IMR-90 (cell line): ENCODE measurements around the gene CALHM6. TPM values are rescaled to one million over a fixed set of nuclear protein-coding genes. Genes with fewer than 3 reads are reported as not detected.

Experiments used
- ATAC-seq: fragments of 200-7000 bp; cut with Tn5 transposase; 2 replicates; pipeline ENCODE4 v1.9.1; 2020; ENCODE audit warnings: low read depth, mild to moderate bottlenecking, moderate library complexity
- BruUV-seq: library from RNA; stranded (reverse); fragments of 400-500 nt; replicated peaks from 2 replicates; lab custom pipeline; 2021; lab: Mats Ljungman, UMichigan
- CTCF ChIA-PET: fragments of 300-600 bp; formaldehyde crosslinking; extraction: SDS; loops from one replicate; lab custom pipeline; 2021; ENCODE audit warnings: antibody characterized with exemption; lab: Yijun Ruan, JAX
- POLR2A ChIA-PET: fragments of 300-600 bp; sonication (Branson Sonifier 250); formaldehyde crosslinking; loops from one replicate; lab custom pipeline; 2022; ENCODE audit warnings: antibody characterized with exemption; ENCODE audit not compliant: unreplicated experiment; lab: Charles Lee
- DNase-seq: peaks from one replicate; pipeline ENCODE4 v3.0.0; 2013
- H2AFZ ChIP-seq: replicated peaks from 2 replicates; pipeline ENCODE3; 2013; ENCODE audit warnings: low read length, mild to moderate bottlenecking; ENCODE audit not compliant: poor library complexity
- H2AK5ac ChIP-seq: 2 replicates; pipeline ENCODE4 v1.6.1; 2013; ENCODE audit warnings: low read depth, low read length, inconsistent platforms
- H2AK9ac ChIP-seq: replicated peaks from 2 replicates; pipeline ENCODE3; 2013; ENCODE audit warnings: mild to moderate bottlenecking, low read depth, low read length, moderate library complexity; ENCODE audit not compliant: poor library complexity
- H2BK120ac ChIP-seq: 2 replicates; pipeline ENCODE4 v1.6.1; 2013; ENCODE audit warnings: low read depth, low read length, inconsistent platforms
- H2BK15ac ChIP-seq: 3 replicates; pipeline ENCODE4 v1.6.1; 2013; ENCODE audit warnings: low read depth, low read length, inconsistent platforms
- H2BK20ac ChIP-seq: 2 replicates; pipeline ENCODE4 v1.6.1; 2013; ENCODE audit warnings: low read depth, mild to moderate bottlenecking, inconsistent platforms, low read length, moderate library complexity
- H2BK5ac ChIP-seq: 2 replicates; pipeline ENCODE4 v1.6.1; 2013; ENCODE audit warnings: mild to moderate bottlenecking, low read depth, low read length, inconsistent platforms; ENCODE audit not compliant: poor library complexity, severe bottlenecking
- H3K14ac ChIP-seq: replicated peaks from 2 replicates; pipeline ENCODE4 v1.6.1; 2013; ENCODE audit warnings: low read depth, low read length, inconsistent platforms
- H3K18ac ChIP-seq: 2 replicates; pipeline ENCODE4 v1.6.1; 2013; ENCODE audit warnings: low read depth, low read length, control low read depth
- H3K23ac ChIP-seq: 2 replicates; pipeline ENCODE4 v1.6.1; 2013; ENCODE audit warnings: low read depth, low read length, inconsistent platforms
- H3K27ac ChIP-seq: 2 replicates; pipeline ENCODE4 v1.5.1; 2013; ENCODE audit warnings: mild to moderate bottlenecking, control low read depth, low read length; ENCODE audit not compliant: insufficient read depth
- H3K27me3 ChIP-seq: 2 replicates; pipeline ENCODE4 v1.6.1; 2013; ENCODE audit warnings: low read length; ENCODE audit not compliant: control insufficient read depth, insufficient read depth
- H3K36me3 ChIP-seq: 2 replicates; pipeline ENCODE4 v1.6.1; 2013; ENCODE audit warnings: low read length, mixed read lengths; ENCODE audit not compliant: control insufficient read depth, insufficient read depth
- H3K4ac ChIP-seq: 2 replicates; pipeline ENCODE4 v1.6.1; 2013; ENCODE audit warnings: low read depth, low read length, inconsistent platforms
- H3K4me1 ChIP-seq: 2 replicates; pipeline ENCODE4 v1.6.1; 2013; ENCODE audit warnings: low read length, mixed read lengths; ENCODE audit not compliant: control insufficient read depth, insufficient read depth
- H3K4me2 ChIP-seq: 2 replicates; pipeline ENCODE4 v1.6.1; 2013; ENCODE audit warnings: low read depth, mild to moderate bottlenecking, control low read depth, low read length, moderate library complexity
- H3K4me3 ChIP-seq: 2 replicates; pipeline ENCODE4 v1.5.1; 2013; ENCODE audit warnings: low read depth, mild to moderate bottlenecking, control low read depth, low read length, moderate library complexity; ENCODE audit not compliant: insufficient read depth
- H3K56ac ChIP-seq: 2 replicates; pipeline ENCODE4 v1.6.1; 2013; ENCODE audit warnings: low read length, inconsistent platforms; ENCODE audit not compliant: insufficient read depth; ENCODE audit errors: extremely low read depth
- H3K79me1 ChIP-seq, 2 experiments: 2 replicates each; pipeline ENCODE4 v1.6.1; 2013; ENCODE audit warnings: low read length in 2 of 2, inconsistent platforms in 1 of 2, low read depth in 1 of 2
- H3K9ac ChIP-seq: 2 replicates; pipeline ENCODE4 v1.6.1; 2013; ENCODE audit warnings: low read depth, low read length, control low read depth
- H3K9me1 ChIP-seq: 2 replicates; pipeline ENCODE4 v1.6.1; 2013; ENCODE audit warnings: low read length, inconsistent platforms; ENCODE audit not compliant: insufficient read depth
- H3K9me3 ChIP-seq: 2 replicates; pipeline ENCODE4 v1.6.1; 2013; ENCODE audit warnings: low read length; ENCODE audit not compliant: control insufficient read depth, insufficient read depth
- H4K20me1 ChIP-seq: 2 replicates; pipeline ENCODE4 v1.6.1; 2013; ENCODE audit warnings: low read length, inconsistent platforms; ENCODE audit not compliant: insufficient read depth
- H4K5ac ChIP-seq: 2 replicates; pipeline ENCODE4 v1.6.1; 2013; ENCODE audit warnings: mild to moderate bottlenecking, low read depth, low read length, control low read depth
- H4K8ac ChIP-seq, 2 experiments: 2 replicates each; pipeline ENCODE4 v1.6.1; 2013; ENCODE audit warnings: low read depth in 2 of 2, low read length in 2 of 2, control low read depth in 1 of 2, inconsistent platforms in 1 of 2
- H4K91ac ChIP-seq: 2 replicates; pipeline ENCODE4 v1.6.1; 2013; ENCODE audit warnings: low read depth, low read length, inconsistent platforms; ENCODE audit not compliant: insufficient read depth
- BHLHE40 ChIP-seq: fragments of 150-350 bp; IDR thresholded peaks from 2 replicates; pipeline ENCODE4 v1.6.1; 2016; ENCODE audit warnings: mild to moderate bottlenecking, low read depth, low read length
- CHD1 ChIP-seq: IDR thresholded peaks from 2 replicates; pipeline ENCODE4 v1.6.1; 2012; ENCODE audit warnings: low read depth, low read length, improper control_type of control experiment
- CTCF ChIP-seq: conservative IDR thresholded peaks from 2 replicates; pipeline ENCODE4 v1.5.1; 2012; ENCODE audit warnings: mild to moderate bottlenecking, low read depth, low read length, improper control_type of control experiment
- MXI1 ChIP-seq: IDR thresholded peaks from 2 replicates; pipeline ENCODE4 v1.6.1; 2012; ENCODE audit warnings: low read depth, mild to moderate bottlenecking, low read length, moderate library complexity, borderline replicate concordance
- POLR2A ChIP-seq: IDR thresholded peaks from 2 replicates; pipeline ENCODE4 v1.6.1; 2012; ENCODE audit warnings: mild to moderate bottlenecking, low read depth, low read length
- RAD21 ChIP-seq: IDR thresholded peaks from 2 replicates; pipeline ENCODE4 v1.6.1; 2012; ENCODE audit warnings: low read length, improper control_type of control experiment
- SMC3 ChIP-seq: fragments of 150-350 bp; IDR thresholded peaks from 2 replicates; pipeline ENCODE4 v1.6.1; 2016; ENCODE audit warnings: low read depth, mild to moderate bottlenecking, antibody characterized with exemption, low read length, moderate library complexity
- dilution Hi-C: fragments of 300-500 bp; cut with HindIII; formaldehyde crosslinking; loops from one replicate; pipeline ENCODE4 v1.14.3; 2018; ENCODE audit warnings: low sequenced_read_pairs; ENCODE audit not compliant: unreplicated experiment
- in situ Hi-C: fragments of 300-500 bp; cut with MboI; formaldehyde crosslinking; loops from 3 replicates; pipeline ENCODE4 v1.14.3; 2019; ENCODE audit warnings: low sequenced_read_pairs, inconsistent platforms, mixed read lengths
- intact Hi-C: fragments of 100-400 bp; cut with micrococcal nuclease; formaldehyde crosslinking; loops from 2 replicates; pipeline ENCODE4 v1.10.0; 2022
- polyA plus RNA-seq, 3 experiments: library from polyadenylated mRNA; depleted of rRNA; stranded (reverse); fragments of >200 nt; gene quantifications; 2 replicates each; pipeline ENCODE4 v1.2.3, GENCODE V29; 2012; ENCODE audit warnings: low replicate concordance in 1 of 3
- total RNA-seq: library from RNA; depleted of rRNA; stranded (reverse); fragments of >200 nt; gene quantifications from 2 replicates; pipeline ENCODE4 v1.2.3, GENCODE V29; 2012

The CALHM6 gene
- total and polyA plus RNA-seq, 2 of the 4 experiments (the other 2 are of a cell fraction): 0.72 to 1.5 TPM

GRCh38 chr6:116436586-116436985 is 24.6 kb upstream of the CALHM6 start (continued):
- TF ChIP-seq CHD1 (no peak), BHLHE40 (no peak), POLR2A (no peak), MXI1 (no peak)

GRCh38 chr6:116437656-116438055 is 23.5 kb upstream of the CALHM6 start:
- Histone ChIP-seq H3K27ac (no peak overlapping the region), H3K9ac (no peak overlapping the region), H3K4ac (no peak overlapping the region), H3K9me3 (no peaks in the 10 kb centered on the region), H3K9me1 (peaks cover 10% of the 10 kb centered on the region; the same call in 1 of the 2 replicates), H2AK9ac (no peak overlapping the region), H3K14ac (no peak overlapping the region), H3K23ac (no peak overlapping the region), H4K5ac (no peak overlapping the region), H2BK20ac (no peak overlapping the region), H4K20me1 (no peaks in the 10 kb centered on the region), H2AK5ac (no peak overlapping the region), H2BK5ac (no peak overlapping the region), H2AFZ (no peak overlapping the region), H3K79me1 (peaks cover 6 to 29% of the 10 kb centered on the region in 2 experiments; a peak in 3 of 4 replicates), H3K18ac (no peak overlapping the region), H3K36me3 (peaks cover 18% of the 10 kb centered on the region), H4K8ac (no peak overlapping the region), H3K27me3 (no peaks in the 10 kb centered on the region), H3K4me2 (no peak overlapping the region), H3K56ac (no peak overlapping the region), H3K4me3 (no peak overlapping the region), H4K91ac (no peak overlapping the region), H3K4me1 (peaks cover 6% of the 10 kb centered on the region; the same call in 1 of the 2 replicates), H2BK120ac (no peak overlapping the region), H2BK15ac (no peak overlapping the region)
- intact Hi-C loops (no loop called here), in situ Hi-C loops (loop anchor here (25.0 kb wide), 1 partner anchor 150 kb away; the partner anchor contains the start of gene TSPYL1), dilution Hi-C loops (no loop called here)
- no peak for TF ChIP-seq SMC3
- TF ChIP-seq MXI1: no peak
- TF ChIP-seq RAD21: no peak
- no peak for TF ChIP-seq CTCF
- no TSS peak for BruUV-seq
- ChIA-PET POLR2A (no interaction called here), CTCF (no interaction called here)
- DNase-seq: no peak
- ATAC-seq: no peak
